Activated T-helper 9 cell treated with anti-CD3 and anti-CD28 coated beads, Interleukin-2, amount 50 U/mL, for 16 hours (primary cell): ENCODE data around the gene DENND1B.
"Not testable (repeated sequence)": the region's sequence is repeated elsewhere in the genome, so short reads cannot be mapped to it uniquely, and the experiment has no call there.

Experiments used
- DNase-seq: peaks from one replicate; pipeline ENCODE4 v3.0.0-alpha.2; 2020; ENCODE audit warnings: low read depth

The DENND1B gene

DNA sequence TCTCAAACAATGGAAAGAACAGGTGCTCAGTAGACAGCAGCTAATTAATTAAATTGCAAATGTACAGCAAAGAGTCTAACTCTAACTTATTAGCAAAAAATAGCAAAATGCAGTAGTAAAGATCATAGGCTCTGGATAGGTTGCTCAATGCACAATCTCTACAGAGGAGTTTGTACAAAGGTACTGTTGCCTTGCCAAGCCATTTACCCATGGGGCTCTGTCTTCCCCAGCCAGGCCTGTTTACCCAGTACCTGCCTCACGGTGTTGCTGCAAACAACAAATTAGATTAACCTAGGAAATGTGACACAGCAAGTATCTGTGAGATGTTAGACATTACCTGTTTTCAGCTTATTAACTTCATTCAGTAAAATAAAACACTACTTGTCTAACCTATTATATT lies 222.0 kb downstream of the DENND1B start:
- DNase-seq: no peak

DNA sequence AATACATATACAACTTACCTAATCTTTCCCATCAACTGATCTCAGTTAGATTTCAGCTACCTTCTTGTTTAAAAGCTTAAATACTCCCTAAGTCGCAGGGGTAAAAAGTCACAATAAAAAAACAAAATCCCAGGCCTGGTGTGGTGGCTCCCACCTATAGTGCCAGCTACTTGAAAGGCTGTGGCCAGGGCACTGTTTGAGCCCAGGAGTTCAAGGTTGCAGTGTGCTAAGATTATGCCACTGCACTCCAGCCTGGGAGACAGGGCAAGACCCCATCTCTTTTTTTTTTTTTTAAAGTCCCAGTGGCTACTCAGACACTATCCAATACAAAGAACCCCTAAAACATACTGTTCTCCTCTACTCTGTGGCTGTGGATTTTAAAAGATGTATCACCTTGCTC lies 228.3 kb downstream of the DENND1B start:
- DNase-seq: no peak

GRCh38 chr1:197544553-197544952 lies 230.7 kb downstream of the DENND1B start:
- no peak for DNase-seq

- DNase-seq: no peak
Measured at GRCh38 chr1:197544130-197544529, 231.2 kb downstream of the DENND1B start.

DNA sequence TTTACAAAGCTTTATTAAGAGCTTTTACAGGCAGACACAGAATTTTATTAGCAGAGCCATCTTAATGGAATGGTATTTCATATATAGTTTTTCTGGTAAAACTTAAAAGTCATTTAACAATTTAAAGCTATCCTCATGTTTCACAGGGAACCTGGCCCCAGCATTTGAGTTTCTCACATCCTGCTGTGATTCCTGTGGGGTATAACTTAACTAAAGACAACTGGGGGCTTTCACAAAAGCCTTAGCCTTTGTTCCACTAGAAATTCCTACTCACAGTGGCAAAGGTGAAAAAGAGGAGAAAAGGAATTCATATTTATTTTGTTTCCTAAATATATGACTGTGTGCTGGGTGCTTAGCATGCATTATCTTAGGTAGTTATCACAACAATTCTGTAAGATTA lies 233.9 kb downstream of the DENND1B start:
- no peak for DNase-seq

- no peak for DNase-seq
Measured at GRCh38 chr1:197526736-197527371, 248.4 kb downstream of the DENND1B start.

GRCh38 chr1:197521118-197521739 lies 254.1 kb downstream of the DENND1B start:
- no peak for DNase-seq

- DNase-seq: no peak
Measured at GRCh38 chr1:197519741-197520334, 255.4 kb downstream of the DENND1B start.

- no peak for DNase-seq
Measured at GRCh38 chr1:197515421-197515820, 259.9 kb downstream of the DENND1B start.

DNA sequence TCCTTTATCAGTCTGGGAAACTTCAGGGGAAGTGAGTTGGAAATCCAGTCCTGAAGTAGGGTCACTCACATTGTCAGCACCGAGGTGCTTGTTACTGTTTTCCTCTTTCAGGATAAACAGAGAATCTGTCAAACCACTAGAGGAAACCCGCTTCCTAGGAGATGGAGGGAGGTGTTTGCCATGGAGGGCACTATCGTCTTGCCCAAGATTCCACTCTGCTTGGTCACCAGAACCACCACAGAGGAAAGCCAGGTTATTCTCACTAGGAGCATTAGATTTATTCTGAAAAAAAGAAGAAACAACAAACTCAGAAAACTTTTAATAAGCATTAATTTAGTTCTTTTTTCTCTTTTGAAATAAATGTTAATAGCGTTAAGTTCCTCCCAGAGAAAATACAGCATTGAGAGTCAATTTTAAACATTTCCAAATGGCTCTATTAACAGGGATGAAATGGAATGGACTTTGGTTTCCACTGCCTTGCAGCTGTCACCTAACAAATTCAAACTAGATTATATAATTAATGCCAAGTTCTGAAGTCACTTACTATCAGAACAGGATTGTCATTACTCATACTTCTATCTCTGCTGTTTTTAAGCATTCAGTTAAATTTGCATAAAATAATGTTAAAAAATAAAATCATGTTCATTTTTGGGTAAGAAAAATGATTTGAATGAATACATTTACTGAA lies 264.4 kb downstream of the DENND1B start:
- no peak for DNase-seq

DNA sequence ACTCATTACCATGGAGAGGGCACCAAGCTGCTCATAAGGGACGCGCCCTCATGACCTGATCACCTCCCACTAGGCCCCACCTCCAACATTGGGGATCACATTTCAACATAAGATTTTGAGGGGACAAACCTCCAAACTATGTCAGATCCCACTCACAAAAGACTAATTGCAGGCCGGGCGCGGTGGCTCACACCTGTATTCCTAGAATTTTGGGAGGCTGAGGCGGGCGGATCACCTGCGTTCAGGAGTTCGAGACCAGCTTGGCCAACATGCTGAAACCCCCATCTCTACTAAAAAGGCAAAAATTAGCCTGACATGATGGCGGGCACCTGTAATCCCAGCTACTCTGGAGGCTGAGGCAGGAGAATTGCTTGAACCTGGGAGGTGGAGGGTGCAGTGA lies 278.6 kb downstream of the DENND1B start:
- no peak for DNase-seq

DNA sequence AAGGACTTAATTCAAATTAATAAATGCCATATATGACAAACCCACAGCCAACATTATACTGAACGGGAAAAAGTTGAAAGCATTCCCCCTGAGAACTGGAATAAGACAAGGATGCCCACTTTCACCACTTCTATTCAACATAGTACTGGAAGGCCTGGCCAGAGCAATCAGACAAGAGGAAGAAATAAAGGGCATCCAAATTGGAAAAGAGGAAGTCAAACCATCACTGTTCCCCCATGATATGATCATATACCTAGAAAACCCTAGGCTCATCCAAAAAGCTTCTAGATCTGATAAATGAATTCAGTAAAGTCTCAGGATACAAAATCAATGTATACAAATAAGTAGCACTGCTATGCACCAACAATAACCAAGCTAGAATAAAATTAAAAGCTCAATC lies 283.8 kb downstream of the DENND1B start:
- DNase-seq: not testable (repeated sequence)

- no peak for DNase-seq
Measured at GRCh38 chr1:197486946-197487345, 288.3 kb downstream of the DENND1B start.

- DNase-seq: no peak
Measured at GRCh38 chr1:197485790-197486189, 289.5 kb downstream of the DENND1B start.

DNA sequence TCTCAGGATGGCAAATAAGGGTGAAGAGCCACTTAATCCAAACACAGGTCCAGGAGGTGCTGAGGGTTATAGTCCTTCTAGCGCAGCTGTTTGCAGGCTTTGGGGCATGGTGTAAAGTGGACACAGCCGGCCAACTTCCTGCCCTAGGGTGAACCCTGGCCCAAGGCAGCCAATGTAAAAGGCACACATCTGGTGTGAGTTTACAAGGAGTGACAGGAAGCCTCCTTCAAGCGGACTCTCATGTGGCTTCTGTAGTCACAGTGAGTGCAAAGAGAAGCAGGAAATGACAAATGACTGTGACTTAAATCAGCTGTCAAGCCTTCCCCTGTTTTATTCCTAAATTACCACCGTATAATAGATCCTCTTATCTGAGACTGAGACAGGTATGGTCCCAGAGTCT lies 294.2 kb downstream of the DENND1B start:
- DNase-seq: no peak

GRCh38 chr1:197480446-197480845 lies 294.8 kb downstream of the DENND1B start:
- DNase-seq: no peak

- no peak for DNase-seq
Measured at GRCh38 chr1:197472141-197472540, 303.1 kb downstream of the DENND1B start.

GRCh38 chr1:197471248-197471985 lies 303.9 kb downstream of the DENND1B start:
- no peak for DNase-seq

GRCh38 chr1:197470330-197470729 lies 304.9 kb downstream of the DENND1B start:
- DNase-seq: no peak

- DNase-seq: no peak
Measured at GRCh38 chr1:197469620-197470210, 305.6 kb downstream of the DENND1B start.

GRCh38 chr1:197468543-197469175 lies 306.6 kb downstream of the DENND1B start:
- DNase-seq: no peak
